Loucy (cell line): ENCODE measurements around the gene NOC3L.

Experiments used
- EZH2phosphoT487 ChIP-seq: fragments of 200-600 bp; IDR thresholded peaks from 2 replicates; pipeline ENCODE4 v1.6.1; 2018; ENCODE audit warnings: antibody characterized with exemption, mild to moderate bottlenecking, moderate library complexity, borderline replicate concordance
- TF ChIP-seq, protein P1 (sequence below): fragments of 200-600 bp; sonication (generic); conservative IDR thresholded peaks from 2 replicates; pipeline ENCODE4 v1.5.1; 2014; ENCODE audit warnings: mild to moderate bottlenecking, antibody characterized with exemption, low read length

DNA sequence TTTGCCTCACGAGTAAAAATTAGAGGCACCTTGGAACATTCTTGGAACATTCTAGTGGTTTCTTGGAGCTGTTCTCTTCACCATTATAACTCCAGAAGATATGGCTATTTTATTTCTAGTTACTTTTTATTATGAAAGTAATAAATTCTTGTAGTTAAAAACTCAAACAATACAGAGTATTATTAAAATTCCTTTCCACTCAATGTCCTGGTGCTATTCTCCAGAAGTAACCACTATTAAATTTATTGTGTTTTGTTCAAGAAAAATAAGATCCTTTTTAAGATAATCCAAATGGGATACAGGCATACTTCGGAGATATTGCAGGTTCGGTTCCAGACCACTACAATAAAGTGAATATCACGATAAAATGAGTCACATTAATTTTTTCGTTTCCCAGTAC, 68.6 kb downstream of the NOC3L start:
- TF ChIP-seq, protein P1, sequence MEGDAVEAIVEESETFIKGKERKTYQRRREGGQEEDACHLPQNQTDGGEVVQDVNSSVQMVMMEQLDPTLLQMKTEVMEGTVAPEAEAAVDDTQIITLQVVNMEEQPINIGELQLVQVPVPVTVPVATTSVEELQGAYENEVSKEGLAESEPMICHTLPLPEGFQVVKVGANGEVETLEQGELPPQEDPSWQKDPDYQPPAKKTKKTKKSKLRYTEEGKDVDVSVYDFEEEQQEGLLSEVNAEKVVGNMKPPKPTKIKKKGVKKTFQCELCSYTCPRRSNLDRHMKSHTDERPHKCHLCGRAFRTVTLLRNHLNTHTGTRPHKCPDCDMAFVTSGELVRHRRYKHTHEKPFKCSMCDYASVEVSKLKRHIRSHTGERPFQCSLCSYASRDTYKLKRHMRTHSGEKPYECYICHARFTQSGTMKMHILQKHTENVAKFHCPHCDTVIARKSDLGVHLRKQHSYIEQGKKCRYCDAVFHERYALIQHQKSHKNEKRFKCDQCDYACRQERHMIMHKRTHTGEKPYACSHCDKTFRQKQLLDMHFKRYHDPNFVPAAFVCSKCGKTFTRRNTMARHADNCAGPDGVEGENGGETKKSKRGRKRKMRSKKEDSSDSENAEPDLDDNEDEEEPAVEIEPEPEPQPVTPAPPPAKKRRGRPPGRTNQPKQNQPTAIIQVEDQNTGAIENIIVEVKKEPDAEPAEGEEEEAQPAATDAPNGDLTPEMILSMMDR, result no peak
- no peak for TF ChIP-seq EZH2phosphoT487
